Measurements from ENCODE around the gene LRRC56.
"Not testable (repeated sequence)": the region's sequence is repeated elsewhere in the genome, so short reads cannot be mapped to it uniquely, and the experiment has no call there.

The LRRC56 gene

GRCh38 chr11:559712-560304, 22.5 kb downstream of the LRRC56 start:
- DNase-seq (ENCODE audit: low spot score) = no peak

GRCh38 chr11:560305-561147, 23.2 kb downstream of the LRRC56 start, which contains the start of the genes LMNTD2 and RASSF7:
LMNTD2 (minus strand) TSS chr11:560738; CDS start chr11:560716, 22 bp downstream.
RASSF7 (plus strand) TSS chr11:560970; CDS start chr11:561769, 799 bp downstream.
- DNase-seq (ENCODE audit: low spot score) = peak; percentile 74

- DNase-seq (ENCODE audit: low spot score) = no peak
Measured at GRCh38 chr11:561148-562003, 24.0 kb downstream of the LRRC56 start.

GRCh38 chr11:562046-562645, 24.8 kb downstream of the LRRC56 start:
- no peak for DNase-seq (ENCODE audit: low spot score)

GRCh38 chr11:563066-563811, 25.9 kb downstream of the LRRC56 start:
- no peak for DNase-seq (ENCODE audit: low spot score)

- DNase-seq (ENCODE audit: low spot score) = no peak
Measured at GRCh38 chr11:563812-564578, 26.7 kb downstream of the LRRC56 start.

- DNase-seq (ENCODE audit: low spot score) = no peak
Measured at GRCh38 chr11:565921-566509, 28.7 kb downstream of the LRRC56 start.

- no peak for DNase-seq (ENCODE audit: low spot score)
Measured at GRCh38 chr11:567011-567628, 29.8 kb downstream of the LRRC56 start.

GRCh38 chr11:567629-568292, 30.4 kb downstream of the LRRC56 start:
- DNase-seq (ENCODE audit: low spot score) = no peak

- DNase-seq (ENCODE audit: low spot score) = peak; percentile 84
Measured at GRCh38 chr11:568306-569157, 31.2 kb downstream of the LRRC56 start.

GRCh38 chr11:569158-569885, 32.0 kb downstream of the LRRC56 start:
- no peak for DNase-seq (ENCODE audit: low spot score)

- DNase-seq (ENCODE audit: low spot score) = no peak
Measured at GRCh38 chr11:571802-572185, 34.5 kb downstream of the LRRC56 start.

- no peak for DNase-seq (ENCODE audit: low spot score)
Measured at GRCh38 chr11:573146-573759, 35.9 kb downstream of the LRRC56 start.

GRCh38 chr11:574031-574570, 36.8 kb downstream of the LRRC56 start:
- DNase-seq (ENCODE audit: low spot score) = not testable (repeated sequence)

GRCh38 chr11:574632-575312, 37.4 kb downstream of the LRRC56 start:
- no peak for DNase-seq (ENCODE audit: low spot score)
